Adrenal gland (tissue), 5 donors: ENCODE measurements around the gene PRPF40A.

Experiments
- CTCF ChIP-seq, 6 experiments: fragments of 450-650 bp in 4 of 6; fragments of 200-600 bp in 2 of 6; sonication (generic) in 1 of 6; IDR thresholded peaks; 1 replicate in 5 of 6; 2 replicates in 1 of 6; pipeline versions ENCODE4 v1.5.1 to v1.8.0; 2016 to 2021; ENCODE audit warnings: antibody characterized with exemption in 6 of 6, mild to moderate bottlenecking in 2 of 6, moderate library complexity in 1 of 6
- POLR2A ChIP-seq, 2 donors: fragments of 450-650 bp; IDR thresholded peaks; one replicate each; pipeline ENCODE4 v1.6.1; 2017; ENCODE audit warnings: antibody characterized with exemption in 2 of 2, mild to moderate bottlenecking in 2 of 2, moderate library complexity in 1 of 2
- donor health status: DM: no; HTN: no; CAD: no.

GRCh38 chr2:152638590-152638989 lies 78.7 kb downstream of the PRPF40A start:
- TF ChIP-seq CTCF (IDR thresholded peaks at IDR 0.05) (no peak), POLR2A (IDR thresholded peaks at IDR 0.05) (no peak)
